GM18505 (cell line): ENCODE measurements around the gene RNF186.
"Not testable (repeated sequence)": the region's sequence is repeated elsewhere in the genome, so short reads cannot be mapped to it uniquely, and the experiment has no call there.

Experiments
- ATAC-seq: cut with Tn5 transposase; IDR thresholded peaks from one replicate; pipeline ENCODE4 v1.9.1; 2021; ENCODE audit not compliant: unreplicated experiment
- POLR2A ChIP-seq: IDR thresholded peaks from 4 replicates; pipeline ENCODE4 v1.6.1; 2011; ENCODE audit warnings: borderline replicate concordance; ENCODE audit not compliant: insufficient read depth, insufficient read length; ENCODE audit errors: extremely low read depth

RNF186 gene

DNA sequence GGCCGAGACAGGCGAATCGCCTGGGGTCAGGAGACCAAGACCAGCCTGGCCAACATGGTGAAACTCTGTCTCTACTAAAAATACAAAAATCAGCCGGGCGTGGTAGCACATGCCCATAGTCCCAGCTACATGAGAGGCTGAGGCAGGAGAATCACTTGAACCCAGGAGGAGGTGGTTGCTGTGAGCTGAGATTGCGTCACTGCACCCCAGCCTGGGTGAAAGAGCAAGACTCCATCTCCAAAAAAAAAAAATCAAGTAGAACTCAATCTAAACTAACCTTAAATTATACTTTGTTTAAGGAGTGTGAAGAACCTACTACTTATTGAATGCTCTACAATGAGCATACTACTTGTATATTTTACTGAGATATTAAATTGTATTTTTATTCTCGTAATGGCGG lies 30.5 kb upstream of the RNF186 start:
- no peak for TF ChIP-seq POLR2A
- ATAC-seq = no peak

- ATAC-seq = no peak
- TF ChIP-seq POLR2A = no peak
Observed at GRCh38 chr1:19844731-19845495, 29.8 kb upstream of the RNF186 start.

GRCh38 chr1:19840228-19840627 lies 25.1 kb upstream of the RNF186 start:
- ATAC-seq = no peak

DNA sequence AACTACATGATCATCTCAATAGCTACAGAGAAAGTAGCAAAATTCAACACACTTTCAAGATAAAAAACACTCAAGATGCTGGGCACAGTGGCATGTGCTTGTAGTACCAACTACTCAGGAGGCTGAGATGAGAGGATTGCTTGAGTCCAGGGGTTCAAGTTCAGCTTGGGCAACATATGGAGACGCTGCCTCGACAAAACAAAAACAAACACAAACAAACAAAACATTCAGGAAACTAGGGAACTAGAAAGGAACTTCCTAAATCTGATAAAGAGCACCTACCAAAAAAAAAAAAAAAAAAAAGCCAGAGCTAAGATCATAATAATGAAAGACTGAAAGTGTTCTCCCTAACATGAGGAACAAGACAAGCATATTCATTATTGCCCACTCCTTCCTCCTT lies 22.8 kb upstream of the RNF186 start:
- ATAC-seq = no peak
- TF ChIP-seq POLR2A = no peak

More at GRCh38 chr1:19840228-19840627, 25.1 kb upstream of the RNF186 start:
- no peak for TF ChIP-seq POLR2A

GRCh38 chr1:19835578-19835977 lies 20.5 kb upstream of the RNF186 start:
- no peak for TF ChIP-seq POLR2A
- ATAC-seq = no peak

DNA sequence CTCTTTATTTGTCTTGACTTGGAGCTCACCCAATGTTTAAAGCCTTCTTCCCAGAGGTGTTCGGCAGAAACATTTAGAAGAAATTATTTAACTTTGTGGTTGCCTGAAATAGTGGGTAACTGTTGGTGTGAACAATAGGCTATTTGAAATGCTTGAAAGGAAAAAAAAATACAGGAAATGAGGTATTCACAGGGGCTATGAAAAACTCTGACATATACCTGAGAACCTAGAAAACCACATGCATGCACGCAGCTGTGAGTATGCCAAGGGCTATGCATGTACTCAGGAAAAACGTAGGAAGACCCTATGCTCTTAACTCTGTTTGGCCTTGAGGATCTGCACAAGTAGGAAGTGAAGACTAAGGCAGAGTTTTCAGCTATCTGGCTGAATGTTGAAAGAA lies 16.4 kb upstream of the RNF186 start:
- ATAC-seq = no peak
- TF ChIP-seq POLR2A = no peak

DNA sequence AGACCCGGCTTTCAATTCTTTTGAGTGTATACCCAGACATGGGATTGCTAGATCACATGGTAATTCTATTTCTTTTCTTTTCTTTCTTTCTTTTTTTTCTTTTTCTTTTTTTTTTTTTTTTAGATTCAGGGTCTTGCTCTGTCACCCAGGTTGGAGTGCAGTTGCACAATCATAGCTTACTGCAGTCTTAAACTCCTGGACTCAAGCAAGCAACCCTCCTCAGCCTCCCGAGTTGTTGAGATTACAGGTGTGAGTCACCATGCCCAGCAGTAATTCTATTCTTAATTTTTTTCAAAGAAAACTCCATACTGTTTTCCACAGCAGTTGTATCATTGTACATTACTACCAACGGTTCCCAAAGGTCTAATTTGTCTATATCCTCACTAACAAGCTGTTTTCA lies 13.5 kb upstream of the RNF186 start:
- TF ChIP-seq POLR2A = no peak
- ATAC-seq = no peak

DNA sequence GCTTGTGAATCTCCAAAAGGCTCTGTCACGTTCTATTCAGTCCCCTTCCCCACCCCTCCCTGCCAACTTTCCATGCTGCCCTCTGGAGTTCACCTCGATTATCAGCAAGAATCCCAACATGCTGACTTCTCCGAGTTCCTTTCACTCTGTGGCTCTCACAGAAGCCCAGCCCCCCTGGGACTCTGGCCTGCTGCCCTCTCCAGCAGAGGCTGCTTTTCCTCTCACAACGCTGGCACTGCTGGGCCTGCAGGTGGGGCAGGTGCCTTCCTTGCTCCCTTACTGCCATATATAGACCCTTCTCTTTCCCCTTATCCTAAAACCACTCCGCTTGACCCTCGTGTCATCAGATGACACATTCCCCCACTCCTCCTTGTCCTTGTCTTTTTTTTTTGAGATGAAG lies 10.2 kb upstream of the RNF186 start:
- ATAC-seq = no peak
- no peak for TF ChIP-seq POLR2A

- ATAC-seq = no peak
- TF ChIP-seq POLR2A = no peak
Observed at GRCh38 chr1:19824541-19824940, 9.5 kb upstream of the RNF186 start.

DNA sequence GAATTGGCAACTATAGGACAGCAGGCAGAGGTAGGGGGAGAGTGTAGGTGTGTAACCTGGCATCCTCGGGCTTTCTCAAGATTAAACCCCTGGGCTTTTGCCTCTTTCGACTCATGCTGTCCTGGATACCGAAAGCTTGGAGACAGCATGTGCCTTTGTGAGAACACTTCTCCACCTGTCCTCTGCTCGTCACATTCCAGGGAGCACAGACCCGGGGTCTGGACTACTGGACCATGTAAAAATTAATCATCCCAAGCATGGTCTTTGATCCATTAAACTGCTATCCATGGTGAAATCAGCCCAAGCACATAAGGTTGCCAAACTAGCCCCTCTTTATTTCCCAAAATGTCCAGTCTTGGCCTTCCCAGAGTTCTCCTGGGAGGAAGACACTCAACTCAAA lies 9.0 kb upstream of the RNF186 start:
- no peak for TF ChIP-seq POLR2A
- ATAC-seq = no peak

DNA sequence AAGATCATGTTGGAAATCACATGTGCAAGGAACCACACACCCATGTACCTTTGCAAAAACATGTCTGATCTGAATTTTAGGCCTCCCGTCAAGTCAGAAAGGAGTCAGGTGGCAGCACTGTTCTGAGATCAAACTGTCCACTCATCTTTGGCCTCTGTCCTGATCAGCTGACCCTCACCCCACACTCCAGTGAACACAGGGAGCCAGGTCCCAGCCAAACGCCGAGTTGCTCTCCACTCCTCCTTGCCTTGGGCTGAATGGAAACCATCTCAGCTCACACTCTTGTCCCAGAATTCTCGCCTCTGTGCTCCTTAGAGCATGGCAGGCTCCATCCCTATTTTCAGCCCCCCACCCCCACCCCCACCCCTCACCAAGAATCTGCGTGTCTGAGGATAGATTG lies 4.6 kb upstream of the RNF186 start:
- TF ChIP-seq POLR2A = no peak
- no peak for ATAC-seq

- no peak for TF ChIP-seq POLR2A
- no peak for ATAC-seq
Observed at GRCh38 chr1:19818324-19818723, 3.2 kb upstream of the RNF186 start.

DNA sequence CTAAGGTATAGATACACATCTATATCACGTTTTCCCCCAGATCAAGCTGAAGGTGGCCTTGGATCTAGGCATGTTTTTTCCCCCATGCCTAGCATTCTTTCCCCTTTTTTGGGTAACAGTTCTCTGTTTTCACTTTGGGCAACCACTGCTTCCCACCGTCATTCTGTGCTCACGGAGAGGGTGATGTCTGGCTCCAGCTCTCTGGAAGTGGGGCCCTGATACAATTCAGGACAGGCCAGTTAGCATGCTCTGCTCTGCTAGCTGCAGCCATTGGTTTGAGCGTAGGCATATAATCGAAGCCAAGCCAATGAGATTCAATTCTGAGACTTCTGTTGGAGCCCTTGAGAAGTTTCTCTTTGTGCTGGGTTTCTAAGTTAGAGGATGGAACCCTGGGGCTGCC lies 2.1 kb upstream of the RNF186 start:
- ATAC-seq = no peak
- TF ChIP-seq POLR2A = no peak

- not testable (repeated sequence) for ATAC-seq
Observed at GRCh38 chr1:19816737-19817086, 1.6 kb upstream of the RNF186 start.
